ENCODE measurements around the gene TMEM242. TPM values are rescaled to one million over a fixed set of nuclear protein-coding genes. Genes with fewer than 3 reads are reported as not detected.

The TMEM242 gene
- total and polyA plus RNA-seq, 2 of the 13 experiments (the other 11 are each of a cell fraction or from before 2014, with no cell fraction given): 5.6 to 11.1 TPM

DNA sequence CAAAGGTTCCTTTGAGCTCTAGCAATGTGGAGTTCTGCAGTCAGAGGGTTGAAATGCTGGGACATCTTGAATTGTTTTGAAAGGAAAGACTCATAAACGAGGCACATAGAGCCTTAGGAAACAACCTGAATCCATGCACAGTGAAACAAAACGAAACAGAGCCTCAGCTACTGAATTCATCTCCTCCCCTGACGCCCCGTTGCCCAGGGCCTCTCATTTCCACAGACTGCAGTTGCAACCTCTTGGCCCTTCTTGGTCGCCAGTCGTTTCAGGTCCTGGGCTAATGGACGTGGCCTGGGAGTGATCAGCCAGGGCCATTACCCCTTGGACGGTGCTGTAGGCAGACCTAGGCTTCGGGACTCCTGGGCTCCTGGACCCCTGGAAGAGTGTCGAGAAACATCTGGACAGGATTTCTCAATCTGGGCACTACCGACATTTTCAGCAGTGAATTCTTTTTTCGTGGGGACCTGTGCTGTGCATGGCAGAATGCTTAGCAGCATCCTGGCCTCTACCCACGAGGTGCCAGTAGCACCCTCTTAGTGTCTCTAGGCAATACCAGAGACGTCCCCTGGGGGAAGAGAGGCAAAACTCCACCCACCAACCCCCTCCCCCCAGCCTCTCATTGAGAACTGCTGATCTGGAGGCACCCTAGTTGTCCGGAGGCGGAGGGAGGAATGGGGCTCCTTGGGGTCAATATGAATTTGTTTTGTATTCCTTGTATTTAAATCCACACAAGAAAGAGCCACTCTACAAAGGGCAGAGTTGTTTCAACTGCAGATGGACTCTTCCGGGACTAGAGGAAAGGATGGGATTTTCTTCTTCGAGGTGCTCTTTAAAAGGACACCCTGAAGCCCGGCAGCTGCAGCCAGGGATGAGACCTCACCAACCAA, 50.2 kb downstream of the TMEM242 start (continued):
- TF ChIP-seq ZNF879 (CRISPR knock-in tag; IDR thresholded peaks at IDR 0.05): no peak
- TF ChIP-seq MIXL1 (CRISPR knock-in tag; IDR thresholded peaks at IDR 0.05): no peak
- TF ChIP-seq, protein P1, sequence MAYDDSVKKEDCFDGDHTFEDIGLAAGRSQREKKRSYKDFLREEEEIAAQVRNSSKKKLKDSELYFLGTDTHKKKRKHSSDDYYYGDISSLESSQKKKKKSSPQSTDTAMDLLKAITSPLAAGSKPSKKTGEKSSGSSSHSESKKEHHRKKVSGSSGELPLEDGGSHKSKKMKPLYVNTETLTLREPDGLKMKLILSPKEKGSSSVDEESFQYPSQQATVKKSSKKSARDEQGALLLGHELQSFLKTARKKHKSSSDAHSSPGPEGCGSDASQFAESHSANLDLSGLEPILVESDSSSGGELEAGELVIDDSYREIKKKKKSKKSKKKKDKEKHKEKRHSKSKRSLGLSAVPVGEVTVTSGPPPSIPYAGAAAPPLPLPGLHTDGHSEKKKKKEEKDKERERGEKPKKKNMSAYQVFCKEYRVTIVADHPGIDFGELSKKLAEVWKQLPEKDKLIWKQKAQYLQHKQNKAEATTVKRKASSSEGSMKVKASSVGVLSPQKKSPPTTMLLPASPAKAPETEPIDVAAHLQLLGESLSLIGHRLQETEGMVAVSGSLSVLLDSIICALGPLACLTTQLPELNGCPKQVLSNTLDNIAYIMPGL (CRISPR knock-in tag; IDR thresholded peaks at IDR 0.05; ENCODE audit: borderline replicate concordance in 1 of 2, low read depth in 1 of 2): peak in 1 of 2 experiments; percentile 16; a peak in 1 of 4 replicates
- TF ChIP-seq, protein P2, sequence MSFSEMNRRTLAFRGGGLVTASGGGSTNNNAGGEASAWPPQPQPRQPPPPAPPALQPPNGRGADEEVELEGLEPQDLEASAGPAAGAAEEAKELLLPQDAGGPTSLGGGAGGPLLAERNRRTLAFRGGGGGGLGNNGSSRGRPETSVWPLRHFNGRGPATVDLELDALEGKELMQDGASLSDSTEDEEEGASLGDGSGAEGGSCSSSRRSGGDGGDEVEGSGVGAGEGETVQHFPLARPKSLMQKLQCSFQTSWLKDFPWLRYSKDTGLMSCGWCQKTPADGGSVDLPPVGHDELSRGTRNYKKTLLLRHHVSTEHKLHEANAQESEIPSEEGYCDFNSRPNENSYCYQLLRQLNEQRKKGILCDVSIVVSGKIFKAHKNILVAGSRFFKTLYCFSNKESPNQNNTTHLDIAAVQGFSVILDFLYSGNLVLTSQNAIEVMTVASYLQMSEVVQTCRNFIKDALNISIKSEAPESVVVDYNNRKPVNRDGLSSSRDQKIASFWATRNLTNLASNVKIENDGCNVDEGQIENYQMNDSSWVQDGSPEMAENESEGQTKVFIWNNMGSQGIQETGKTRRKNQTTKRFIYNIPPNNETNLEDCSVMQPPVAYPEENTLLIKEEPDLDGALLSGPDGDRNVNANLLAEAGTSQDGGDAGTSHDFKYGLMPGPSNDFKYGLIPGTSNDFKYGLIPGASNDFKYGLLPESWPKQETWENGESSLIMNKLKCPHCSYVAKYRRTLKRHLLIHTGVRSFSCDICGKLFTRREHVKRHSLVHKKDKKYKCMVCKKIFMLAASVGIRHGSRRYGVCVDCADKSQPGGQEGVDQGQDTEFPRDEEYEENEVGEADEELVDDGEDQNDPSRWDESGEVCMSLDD (CRISPR knock-in tag; IDR thresholded peaks at IDR 0.05; ENCODE audit: borderline replicate concordance): no peak
- TF ChIP-seq ARID3A (IDR thresholded peaks at IDR 0.05; ENCODE audit: low read depth, low read length): no peak
- no peak for TF ChIP-seq SRF (IDR thresholded peaks at IDR 0.05; ENCODE audit: low read depth, low read length)
- TF ChIP-seq, protein P3, sequence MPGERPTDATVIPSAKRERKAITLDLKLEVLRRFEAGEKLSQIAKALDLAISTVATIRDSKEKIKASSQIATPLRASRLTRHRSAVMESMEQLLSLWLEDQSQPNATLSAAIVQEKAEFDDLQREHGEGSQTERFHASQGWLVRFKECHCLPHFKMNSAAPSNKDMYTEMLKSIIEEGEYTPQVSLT (CRISPR knock-in tag; IDR thresholded peaks at IDR 0.05; ENCODE audit: borderline replicate concordance, low read depth): no peak
- 0 out of 2 replicates have a peak, but pooled peaks have one; percentile 65 for TF ChIP-seq ZNF546 (CRISPR knock-in tag; conservative IDR thresholded peaks at IDR 0.05)
- TF ChIP-seq SRSF4 (IDR thresholded peaks at IDR 0.05; ENCODE audit: low read depth, low read length, poor library complexity, severe bottlenecking): no peak
- TF ChIP-seq SP1 (IDR thresholded peaks at IDR 0.05): no peak
- TF ChIP-seq SP1 (CRISPR knock-in tag; IDR thresholded peaks at IDR 0.05): 0 out of 2 replicates have a peak, but pooled peaks have one; percentile 3
- no peak for TF ChIP-seq ZNF234 (CRISPR knock-in tag; conservative IDR thresholded peaks at IDR 0.05)
- TF ChIP-seq RCOR2 (CRISPR knock-in tag; IDR thresholded peaks at IDR 0.05): no peak
- TF ChIP-seq, protein P4, sequence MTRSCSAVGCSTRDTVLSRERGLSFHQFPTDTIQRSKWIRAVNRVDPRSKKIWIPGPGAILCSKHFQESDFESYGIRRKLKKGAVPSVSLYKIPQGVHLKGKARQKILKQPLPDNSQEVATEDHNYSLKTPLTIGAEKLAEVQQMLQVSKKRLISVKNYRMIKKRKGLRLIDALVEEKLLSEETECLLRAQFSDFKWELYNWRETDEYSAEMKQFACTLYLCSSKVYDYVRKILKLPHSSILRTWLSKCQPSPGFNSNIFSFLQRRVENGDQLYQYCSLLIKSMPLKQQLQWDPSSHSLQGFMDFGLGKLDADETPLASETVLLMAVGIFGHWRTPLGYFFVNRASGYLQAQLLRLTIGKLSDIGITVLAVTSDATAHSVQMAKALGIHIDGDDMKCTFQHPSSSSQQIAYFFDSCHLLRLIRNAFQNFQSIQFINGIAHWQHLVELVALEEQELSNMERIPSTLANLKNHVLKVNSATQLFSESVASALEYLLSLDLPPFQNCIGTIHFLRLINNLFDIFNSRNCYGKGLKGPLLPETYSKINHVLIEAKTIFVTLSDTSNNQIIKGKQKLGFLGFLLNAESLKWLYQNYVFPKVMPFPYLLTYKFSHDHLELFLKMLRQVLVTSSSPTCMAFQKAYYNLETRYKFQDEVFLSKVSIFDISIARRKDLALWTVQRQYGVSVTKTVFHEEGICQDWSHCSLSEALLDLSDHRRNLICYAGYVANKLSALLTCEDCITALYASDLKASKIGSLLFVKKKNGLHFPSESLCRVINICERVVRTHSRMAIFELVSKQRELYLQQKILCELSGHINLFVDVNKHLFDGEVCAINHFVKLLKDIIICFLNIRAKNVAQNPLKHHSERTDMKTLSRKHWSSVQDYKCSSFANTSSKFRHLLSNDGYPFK (CRISPR knock-in tag; IDR thresholded peaks at IDR 0.05; ENCODE audit: borderline replicate concordance): 0 out of 2 replicates have a peak, but pooled peaks have one; percentile 39
- TF ChIP-seq CCAR2 (optimal IDR thresholded peaks at IDR 0.05; ENCODE audit: low read depth, low read length): no peak
- no peak for TF ChIP-seq IKZF1 (IDR thresholded peaks at IDR 0.05)
